ENCODE measurements around the gene CLEC4G.

CLEC4G gene, protein sequence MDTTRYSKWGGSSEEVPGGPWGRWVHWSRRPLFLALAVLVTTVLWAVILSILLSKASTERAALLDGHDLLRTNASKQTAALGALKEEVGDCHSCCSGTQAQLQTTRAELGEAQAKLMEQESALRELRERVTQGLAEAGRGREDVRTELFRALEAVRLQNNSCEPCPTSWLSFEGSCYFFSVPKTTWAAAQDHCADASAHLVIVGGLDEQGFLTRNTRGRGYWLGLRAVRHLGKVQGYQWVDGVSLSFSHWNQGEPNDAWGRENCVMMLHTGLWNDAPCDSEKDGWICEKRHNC

GRCh38 chr19:7732045-7732444 is at the start of gene CLEC4G:
Gene CLEC4G, minus strand, starts transcription at chr19:7732110. Its CDS starts 8 bp downstream, at chr19:7732102.
- no peak within 1 kb of the TSS for H3K27ac ChIP-seq (ENCODE audit: low read depth, low read length)
- no peak within 1 kb of the TSS for H3K4me3 ChIP-seq (ENCODE audit: low read depth, low read length)
- H3K9ac ChIP-seq (ENCODE audit: low read length): no peak within 1 kb of the TSS
- H3K4me1 ChIP-seq (ENCODE audit: control insufficient read depth, insufficient read depth, low read length): peaks cover 9% of the 10 kb centered on the region; the same call in 1 of the 2 replicates
- peaks cover 92% of the 10 kb centered on the region for H3K27me3 ChIP-seq (ENCODE audit: control insufficient read depth, insufficient read depth, low read length)
- H3K36me3 ChIP-seq (ENCODE audit: control insufficient read depth, insufficient read depth, low read length): no peaks in the 10 kb centered on the region
- no peaks in the 10 kb centered on the region for H3K9me3 ChIP-seq (ENCODE audit: control insufficient read depth, insufficient read depth, low read depth, low read length)

DNA sequence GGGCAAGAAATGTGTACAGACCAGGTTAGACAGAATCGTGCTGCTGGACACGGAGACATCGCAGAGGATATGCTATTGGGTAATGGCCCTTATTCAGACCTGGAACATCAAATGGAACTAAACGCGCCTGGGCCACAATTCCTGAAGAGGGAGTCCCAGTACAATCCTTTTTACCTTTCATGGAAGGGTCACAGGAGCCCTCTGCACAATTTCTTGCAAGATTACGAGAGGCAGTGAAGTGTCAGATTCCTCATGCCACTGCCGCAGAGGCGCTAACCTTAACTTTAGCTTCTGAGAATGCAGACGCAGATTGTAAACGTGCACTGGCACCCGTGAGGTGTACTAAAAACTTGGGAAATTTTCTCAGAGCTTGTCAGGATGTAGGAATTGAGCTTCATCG is 49.2 kb upstream of the CLEC4G start:
- H3K4me1 ChIP-seq (ENCODE audit: control insufficient read depth, insufficient read depth, low read length): peaks cover 5% of the 10 kb centered on the region; the same call in 1 of the 2 replicates
- no peak overlapping the region for H3K27ac ChIP-seq (ENCODE audit: low read depth, low read length)
- H3K9ac ChIP-seq (ENCODE audit: low read length): no peak overlapping the region
- H3K4me3 ChIP-seq (ENCODE audit: low read depth, low read length): no peak overlapping the region
- H3K9me3 ChIP-seq (ENCODE audit: control insufficient read depth, insufficient read depth, low read depth, low read length): no peaks in the 10 kb centered on the region
- peaks cover 71% of the 10 kb centered on the region for H3K27me3 ChIP-seq (ENCODE audit: control insufficient read depth, insufficient read depth, low read length)
- no peaks in the 10 kb centered on the region for H3K36me3 ChIP-seq (ENCODE audit: control insufficient read depth, insufficient read depth, low read length)

DNA sequence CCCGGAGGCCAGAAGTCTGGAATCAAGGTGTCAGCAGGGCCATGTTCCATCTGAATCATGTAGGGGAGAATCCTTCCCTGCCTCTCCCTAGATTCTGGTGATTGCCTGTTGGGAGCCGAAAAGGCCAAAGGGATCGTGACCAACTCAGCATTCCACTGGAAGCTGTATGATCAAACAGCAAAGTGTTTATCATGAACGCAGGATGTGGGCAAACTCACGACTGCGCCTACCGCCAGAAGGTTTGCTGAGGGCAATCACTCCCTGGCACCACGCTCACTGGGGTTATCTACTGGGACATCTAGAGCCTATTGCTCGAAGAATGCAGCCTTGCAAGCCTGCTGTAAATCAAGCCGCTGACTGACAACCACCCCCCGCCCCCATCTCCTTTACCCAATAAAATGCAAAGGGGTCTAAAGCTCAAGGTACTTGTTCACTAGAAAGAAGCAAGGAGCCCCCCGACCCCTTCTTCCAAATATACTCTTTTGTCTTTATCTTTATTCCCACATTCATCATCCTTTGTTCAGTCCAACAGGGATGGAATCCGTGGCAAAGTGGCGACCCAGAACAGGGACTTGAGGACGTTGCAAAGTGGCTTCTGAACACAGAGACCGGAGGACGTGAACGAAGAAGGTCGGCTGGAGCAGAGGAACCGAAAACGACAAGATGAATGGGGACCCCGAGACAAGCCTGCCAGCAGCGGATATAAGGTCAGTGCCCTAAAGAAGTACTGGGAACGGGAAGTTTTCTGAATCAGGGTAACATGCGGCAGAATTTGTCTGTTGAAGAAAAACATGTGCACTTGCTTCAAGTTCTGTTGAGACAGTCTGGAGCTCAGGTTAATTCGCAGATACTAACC is 47.9 kb upstream of the CLEC4G start:
- H3K27me3 ChIP-seq (ENCODE audit: control insufficient read depth, insufficient read depth, low read length): peaks cover 64% of the 10 kb centered on the region

GRCh38 chr19:7778081-7778480 is 46.2 kb upstream of the CLEC4G start:
- no peaks in the 10 kb centered on the region for H3K36me3 ChIP-seq (ENCODE audit: control insufficient read depth, insufficient read depth, low read length)
- H3K9me3 ChIP-seq (ENCODE audit: control insufficient read depth, insufficient read depth, low read depth, low read length): no peaks in the 10 kb centered on the region
- H3K27ac ChIP-seq (ENCODE audit: low read depth, low read length): no peak overlapping the region
- H3K27me3 ChIP-seq (ENCODE audit: control insufficient read depth, insufficient read depth, low read length): peaks cover 48% of the 10 kb centered on the region; the same call in 1 of the 2 replicates
- H3K9ac ChIP-seq (ENCODE audit: low read length): no peak overlapping the region
- H3K4me1 ChIP-seq (ENCODE audit: control insufficient read depth, insufficient read depth, low read length): no peaks in the 10 kb centered on the region
- no peak overlapping the region for H3K4me3 ChIP-seq (ENCODE audit: low read depth, low read length)

More for the DNA sequence above, 47.9 kb upstream of the CLEC4G start:
- no peaks in the 10 kb centered on the region for H3K9me3 ChIP-seq (ENCODE audit: control insufficient read depth, insufficient read depth, low read depth, low read length)
- no peak overlapping the region for H3K4me3 ChIP-seq (ENCODE audit: low read depth, low read length)
- no peak overlapping the region for H3K27ac ChIP-seq (ENCODE audit: low read depth, low read length)
- peaks cover 5% of the 10 kb centered on the region; the same call in 1 of the 2 replicates for H3K4me1 ChIP-seq (ENCODE audit: control insufficient read depth, insufficient read depth, low read length)
- H3K9ac ChIP-seq (ENCODE audit: low read length): no peak overlapping the region
- H3K36me3 ChIP-seq (ENCODE audit: control insufficient read depth, insufficient read depth, low read length): no peaks in the 10 kb centered on the region

DNA sequence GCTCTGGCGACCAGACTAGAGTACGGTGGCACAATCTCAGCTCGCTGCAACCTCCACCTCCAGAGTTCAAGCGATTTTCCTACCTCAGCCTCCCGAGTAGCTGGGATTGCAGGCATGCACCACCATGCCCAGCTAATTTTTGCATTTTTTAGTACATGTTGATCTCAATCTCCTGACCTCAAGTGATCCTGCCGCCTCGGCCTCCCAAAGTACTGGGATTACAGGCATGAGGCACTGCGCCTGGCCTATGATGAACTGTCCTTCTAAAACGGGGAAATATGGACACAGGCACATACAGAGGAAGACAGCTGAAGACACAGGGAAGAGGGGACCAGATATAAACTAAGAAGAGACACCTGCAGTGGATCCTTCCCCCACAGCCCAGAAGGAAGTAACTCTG is 43.9 kb upstream of the CLEC4G start:
- Histone ChIP-seq H3K36me3 (ENCODE audit: control insufficient read depth, insufficient read depth, low read length) (no peaks in the 10 kb centered on the region), H3K27me3 (ENCODE audit: control insufficient read depth, insufficient read depth, low read length) (peaks cover 40% of the 10 kb centered on the region; the same call in 1 of the 2 replicates), H3K4me3 (ENCODE audit: low read depth, low read length) (no peak overlapping the region), H3K9ac (ENCODE audit: low read length) (no peak overlapping the region), H3K4me1 (ENCODE audit: control insufficient read depth, insufficient read depth, low read length) (no peaks in the 10 kb centered on the region), H3K27ac (ENCODE audit: low read depth, low read length) (no peak overlapping the region), H3K9me3 (ENCODE audit: control insufficient read depth, insufficient read depth, low read depth, low read length) (no peaks in the 10 kb centered on the region)

- Histone ChIP-seq H3K4me1 (ENCODE audit: control insufficient read depth, insufficient read depth, low read length) (no peaks in the 10 kb centered on the region), H3K36me3 (ENCODE audit: control insufficient read depth, insufficient read depth, low read length) (no peaks in the 10 kb centered on the region), H3K9ac (ENCODE audit: low read length) (no peak overlapping the region), H3K9me3 (ENCODE audit: control insufficient read depth, insufficient read depth, low read depth, low read length) (no peaks in the 10 kb centered on the region), H3K4me3 (ENCODE audit: low read depth, low read length) (no peak overlapping the region), H3K27ac (ENCODE audit: low read depth, low read length) (no peak overlapping the region), H3K27me3 (ENCODE audit: control insufficient read depth, insufficient read depth, low read length) (peaks cover 36% of the 10 kb centered on the region; the same call in 1 of the 2 replicates)
Observed at GRCh38 chr19:7773841-7774240, 41.9 kb upstream of the CLEC4G start.

GRCh38 chr19:7772752-7773291 is 40.9 kb upstream of the CLEC4G start:
- Histone ChIP-seq H3K27ac (ENCODE audit: low read depth, low read length) (no peak overlapping the region), H3K9ac (ENCODE audit: low read length) (no peak overlapping the region), H3K4me3 (ENCODE audit: low read depth, low read length) (no peak overlapping the region), H3K9me3 (ENCODE audit: control insufficient read depth, insufficient read depth, low read depth, low read length) (no peaks in the 10 kb centered on the region), H3K4me1 (ENCODE audit: control insufficient read depth, insufficient read depth, low read length) (no peaks in the 10 kb centered on the region), H3K36me3 (ENCODE audit: control insufficient read depth, insufficient read depth, low read length) (no peaks in the 10 kb centered on the region), H3K27me3 (ENCODE audit: control insufficient read depth, insufficient read depth, low read length) (peaks cover 37% of the 10 kb centered on the region; the same call in 1 of the 2 replicates)

DNA sequence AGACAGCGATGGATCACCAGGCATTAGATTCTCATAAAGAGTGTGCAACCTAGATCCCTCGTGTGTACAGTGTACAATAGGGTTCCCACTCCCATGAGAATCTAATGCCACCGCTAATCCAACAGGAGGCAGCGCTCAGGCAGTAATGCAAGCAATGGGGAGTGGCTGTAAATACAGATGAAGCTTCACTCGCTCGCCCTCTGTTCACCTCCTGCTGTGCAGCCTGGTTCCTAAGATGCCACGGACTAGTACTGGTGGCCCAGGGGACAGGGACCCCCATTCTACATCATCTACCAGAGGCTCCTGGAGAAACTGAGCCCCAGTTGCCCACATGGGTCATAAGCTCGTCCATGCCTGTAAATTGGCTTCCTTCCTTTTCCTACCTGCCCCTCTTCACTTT is 39.2 kb upstream of the CLEC4G start:
- peaks cover 52% of the 10 kb centered on the region; the same call in 1 of the 2 replicates for H3K27me3 ChIP-seq (ENCODE audit: control insufficient read depth, insufficient read depth, low read length)
- no peak overlapping the region for H3K4me3 ChIP-seq (ENCODE audit: low read depth, low read length)
- no peak overlapping the region for H3K27ac ChIP-seq (ENCODE audit: low read depth, low read length)
- no peaks in the 10 kb centered on the region for H3K4me1 ChIP-seq (ENCODE audit: control insufficient read depth, insufficient read depth, low read length)
- H3K9me3 ChIP-seq (ENCODE audit: control insufficient read depth, insufficient read depth, low read depth, low read length): no peaks in the 10 kb centered on the region
- H3K9ac ChIP-seq (ENCODE audit: low read length): no peak overlapping the region
- no peaks in the 10 kb centered on the region for H3K36me3 ChIP-seq (ENCODE audit: control insufficient read depth, insufficient read depth, low read length)

DNA sequence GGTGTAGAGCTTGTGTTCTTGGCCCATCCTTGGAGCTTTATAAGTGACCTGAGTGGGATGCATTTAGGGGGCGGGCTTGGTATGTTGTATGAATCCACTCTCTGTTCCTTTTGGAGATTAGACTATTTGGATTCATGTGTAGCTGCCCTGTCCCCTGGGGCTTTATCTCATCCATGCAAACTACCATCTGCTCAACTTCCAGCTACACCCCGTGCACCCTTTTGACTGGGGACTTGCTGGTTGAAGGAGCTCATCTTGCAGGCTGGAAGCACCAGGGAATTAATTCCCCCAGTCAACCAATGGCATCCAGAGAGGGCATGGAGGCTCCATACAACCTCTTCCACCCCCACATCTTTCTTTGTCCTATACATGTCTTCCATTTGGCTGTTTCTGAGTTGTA is 37.3 kb upstream of the CLEC4G start:
- Histone ChIP-seq H3K4me1 (ENCODE audit: control insufficient read depth, insufficient read depth, low read length) (no peaks in the 10 kb centered on the region), H3K27ac (ENCODE audit: low read depth, low read length) (no peak overlapping the region), H3K27me3 (ENCODE audit: control insufficient read depth, insufficient read depth, low read length) (peaks cover 51% of the 10 kb centered on the region; the same call in 1 of the 2 replicates), H3K4me3 (ENCODE audit: low read depth, low read length) (no peak overlapping the region), H3K9me3 (ENCODE audit: control insufficient read depth, insufficient read depth, low read depth, low read length) (no peaks in the 10 kb centered on the region), H3K36me3 (ENCODE audit: control insufficient read depth, insufficient read depth, low read length) (no peaks in the 10 kb centered on the region), H3K9ac (ENCODE audit: low read length) (no peak overlapping the region)

DNA sequence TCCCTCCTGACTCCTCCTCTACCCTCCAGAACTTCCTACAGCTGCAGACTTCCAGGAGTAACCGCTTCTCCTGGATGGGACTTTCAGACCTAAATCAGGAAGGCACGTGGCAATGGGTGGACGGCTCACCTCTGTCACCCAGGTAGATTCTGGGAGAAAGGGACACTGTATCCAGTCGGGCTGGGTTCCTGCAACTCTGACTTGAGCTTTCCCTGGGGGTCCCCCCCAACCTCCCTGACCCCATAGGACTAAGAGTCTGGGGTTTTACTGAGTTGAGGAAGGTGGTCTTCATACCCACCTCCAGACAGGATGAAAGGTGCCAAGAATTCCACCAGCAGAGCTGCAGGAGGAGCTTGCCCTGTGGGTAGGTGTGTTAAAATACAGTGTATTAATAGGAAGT is 35.6 kb upstream of the CLEC4G start:
- Histone ChIP-seq H3K27ac (ENCODE audit: low read depth, low read length) (no peak overlapping the region), H3K9ac (ENCODE audit: low read length) (no peak overlapping the region), H3K4me1 (ENCODE audit: control insufficient read depth, insufficient read depth, low read length) (no peaks in the 10 kb centered on the region), H3K9me3 (ENCODE audit: control insufficient read depth, insufficient read depth, low read depth, low read length) (no peaks in the 10 kb centered on the region), H3K27me3 (ENCODE audit: control insufficient read depth, insufficient read depth, low read length) (peaks cover 48% of the 10 kb centered on the region; the same call in 1 of the 2 replicates), H3K4me3 (ENCODE audit: low read depth, low read length) (no peak overlapping the region), H3K36me3 (ENCODE audit: control insufficient read depth, insufficient read depth, low read length) (no peaks in the 10 kb centered on the region)

DNA sequence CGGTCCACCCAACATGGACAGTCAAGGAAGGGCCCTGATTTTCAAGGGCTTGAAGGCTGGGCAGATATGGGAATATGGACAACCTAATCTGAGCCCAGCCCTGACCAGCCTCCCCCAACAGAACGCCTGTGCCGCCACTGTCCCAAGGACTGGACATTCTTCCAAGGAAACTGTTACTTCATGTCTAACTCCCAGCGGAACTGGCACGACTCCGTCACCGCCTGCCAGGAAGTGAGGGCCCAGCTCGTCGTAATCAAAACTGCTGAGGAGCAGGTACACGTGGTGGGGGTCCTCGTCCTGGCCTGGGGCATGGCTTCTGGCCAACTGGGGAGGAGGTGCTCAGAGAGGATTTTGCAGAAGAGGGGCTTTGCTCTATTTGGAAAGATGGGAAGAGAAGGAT is 34.6 kb upstream of the CLEC4G start:
- H3K27ac ChIP-seq (ENCODE audit: low read depth, low read length): no peak overlapping the region
- no peaks in the 10 kb centered on the region for H3K4me1 ChIP-seq (ENCODE audit: control insufficient read depth, insufficient read depth, low read length)
- no peak overlapping the region for H3K4me3 ChIP-seq (ENCODE audit: low read depth, low read length)
- H3K36me3 ChIP-seq (ENCODE audit: control insufficient read depth, insufficient read depth, low read length): no peaks in the 10 kb centered on the region
- H3K27me3 ChIP-seq (ENCODE audit: control insufficient read depth, insufficient read depth, low read length): peaks cover 45% of the 10 kb centered on the region; the same call in 1 of the 2 replicates
- H3K9me3 ChIP-seq (ENCODE audit: control insufficient read depth, insufficient read depth, low read depth, low read length): no peaks in the 10 kb centered on the region
- no peak overlapping the region for H3K9ac ChIP-seq (ENCODE audit: low read length)
